K562 (cell line): Measurements from ENCODE around the gene TECPR2. TPM values are rescaled to one million over a fixed set of nuclear protein-coding genes. Genes with fewer than 3 reads are reported as not detected.

ENCODE experiments used
- ATAC-seq: fragments of 200-7000 bp; cut with Tn5 transposase; 3 replicates; pipeline ENCODE4 v1.9.1; 2020; ENCODE audit warnings: moderate library complexity
- BruUV-seq: library from RNA; stranded (reverse); fragments of 400-500 nt; replicated peaks from 2 replicates; lab custom pipeline; 2021; lab: Mats Ljungman, UMichigan
- CTCF ChIA-PET: fragments of 300-600 bp; formaldehyde crosslinking; extraction: SDS; loops from one replicate; lab custom pipeline; 2021; ENCODE audit warnings: low intra/inter-chr PET ratio; lab: Yijun Ruan, JAX
- POLR2A ChIA-PET: fragments of 300-600, 350-650 bp; sonication (Branson Sonifier 250); formaldehyde crosslinking; extraction: SDS; loops from one replicate; lab custom pipeline; 2021; ENCODE audit warnings: antibody characterized with exemption, inconsistent platforms; lab: Yijun Ruan, JAX
- DNase-seq, 4 experiments: peaks; one replicate each; pipeline versions ENCODE4 v3.0.0 to v3.0.0-alpha.2; 2011 to 2018; ENCODE audit warnings: low spot score in 3 of 4, mixed read lengths in 3 of 4; ENCODE audit errors: extremely low read depth in 1 of 4
- FAIRE-seq: peaks from 2 replicates; lab custom pipeline; 2011; peaks lifted over from hg19 to GRCh38; lab: Jason Lieb, UNC
- H2AFZ ChIP-seq: 2 replicates; pipeline ENCODE4 v1.6.0; 2011; ENCODE audit warnings: low read depth, low read length, control low read depth, inconsistent platforms
- H3K27ac ChIP-seq: fragments of 200-600 bp; 3 replicates; pipeline ENCODE4 v1.8.0; 2011; ENCODE audit warnings: low read depth, mild to moderate bottlenecking, control low read depth, inconsistent platforms, low read length, moderate library complexity, mixed read lengths; ENCODE audit errors: extremely low read depth
- H3K27me3 ChIP-seq, 2 experiments: fragments of 300-600 bp in 1 of 2; 2 replicates in 1 of 2; 3 replicates in 1 of 2; pipeline versions ENCODE4 v1.6.0 to v1.8.0; 2011; ENCODE audit warnings: inconsistent platforms in 2 of 2, low read length in 2 of 2, mild to moderate bottlenecking in 1 of 2, mixed read lengths in 1 of 2, moderate library complexity in 1 of 2; ENCODE audit not compliant: control insufficient read depth in 2 of 2, insufficient read depth in 2 of 2
- H3K36me3 ChIP-seq: fragments of 300-600 bp; 3 replicates; pipeline ENCODE4 v1.8.0; 2011; ENCODE audit warnings: mild to moderate bottlenecking, low read length, inconsistent platforms; ENCODE audit not compliant: control insufficient read depth, insufficient read depth
- H3K4me1 ChIP-seq, 2 experiments: fragments of 200-600 bp in 1 of 2; replicated peaks in 1 of 2; 2 replicates in 1 of 2; 3 replicates in 1 of 2; pipeline versions ENCODE4 v1.5.1 to v1.8.0; 2011; ENCODE audit warnings: inconsistent platforms in 2 of 2, low read length in 2 of 2, mild to moderate bottlenecking in 1 of 2, mixed read lengths in 1 of 2, moderate library complexity in 1 of 2; ENCODE audit not compliant: control insufficient read depth in 2 of 2, insufficient read depth in 2 of 2
- H3K4me2 ChIP-seq: 2 replicates; pipeline ENCODE4 v1.6.1; 2011; ENCODE audit warnings: low read length, control low read depth, inconsistent platforms, mixed read lengths; ENCODE audit not compliant: insufficient read depth
- H3K4me3 ChIP-seq: fragments of 200-600 bp; sonication (generic), shearing (Covaris generic); 2 replicates; pipeline ENCODE4 v1.5.1; 2016; ENCODE audit warnings: control low read depth, inconsistent platforms
- H3K79me2 ChIP-seq: fragments of 200-600 bp; 3 replicates; pipeline ENCODE4 v1.8.0; 2011; ENCODE audit warnings: low read length, inconsistent platforms; ENCODE audit not compliant: control insufficient read depth, insufficient read depth
- H3K9ac ChIP-seq, 2 experiments: 2 replicates each; pipeline versions ENCODE4 v1.6.0 to v1.6.1; 2011; ENCODE audit warnings: low read depth in 2 of 2, low read length in 2 of 2, control low read depth in 1 of 2, inconsistent platforms in 1 of 2, mild to moderate bottlenecking in 1 of 2, mixed read lengths in 1 of 2; ENCODE audit not compliant: insufficient read depth in 1 of 2
- H3K9me1 ChIP-seq: one replicate; pipeline ENCODE4 v1.6.0; 2011; ENCODE audit warnings: inconsistent platforms, mild to moderate bottlenecking, low read length, moderate library complexity; ENCODE audit not compliant: control insufficient read depth, insufficient read depth
- H3K9me3 ChIP-seq: replicated peaks from 2 replicates; pipeline ENCODE4 v1.5.1; 2011; ENCODE audit warnings: low read depth, low read length, inconsistent platforms; ENCODE audit not compliant: control insufficient read depth, insufficient read depth
- H4K20me1 ChIP-seq: replicated peaks from 2 replicates; pipeline ENCODE4 v1.6.1; 2011; ENCODE audit warnings: low read length, inconsistent platforms, mixed read lengths; ENCODE audit not compliant: control insufficient read depth, insufficient read depth
- ZNF121 ChIP-seq: sonication (generic); formaldehyde crosslinking; conservative IDR thresholded peaks from 2 replicates; pipeline ENCODE4 v1.8.0; 2022; ENCODE audit warnings: missing genetic modification reagents
- ZNF589 ChIP-seq: fragments of 200-800 bp; sonication (Bioruptor generic); IDR thresholded peaks from 2 replicates; pipeline ENCODE4 v1.6.1; 2016; ENCODE audit warnings: low read depth, missing genetic modification characterization, missing compliant biosample characterization
- WGBS: fragments of 100-300 bp; shearing (Covaris generic); methylation state at CpG from one replicate; pipeline ENCODE4 v1.1.6; 2016; ENCODE audit warnings: low coverage, mixed read lengths; ENCODE audit not compliant: insufficient coverage; ENCODE audit errors: missing lambda C conversion rate; 5-methylcytosine and 5-hydroxymethylcytosine counted together
- in situ Hi-C: fragments of 300-500 bp; cut with MboI; formaldehyde crosslinking; loops from 4 replicates; pipeline ENCODE4 v1.15.0; 2018; ENCODE audit warnings: inconsistent platforms, mixed read lengths
- intact Hi-C: fragments of 100-400 bp; cut with micrococcal nuclease; formaldehyde crosslinking; loops from 2 replicates; pipeline ENCODE4 v1.14.2; 2022
- polyA plus RNA-seq, 8 experiments: library from polyadenylated mRNA; depleted of rRNA in 4 of 8; stranded (reverse) in 5 of 8; unstranded in 3 of 8; fragments of >200 nt; fragmentation: Nextera tagmentation in 2 of 8; fragmentation: Illumina TruSeq in 1 of 8; extraction: Ambion mirVana in 2 of 8; extraction: Trizol in 1 of 8; gene quantifications; 2 replicates each; pipeline versions ENCODE4 v1.2.1 to v1.2.3, GENCODE V29; 2011 to 2014; ENCODE audit warnings: inconsistent platforms in 1 of 8, missing spikeins in 1 of 8
- total RNA-seq, 7 experiments: library from RNA; depleted of rRNA in 6 of 7; stranded (reverse); fragments of >200 nt in 6 of 7; fragmentation: Illumina TruSeq in 2 of 7; extraction: Trizol in 2 of 7; gene quantifications; 2 replicates each; pipeline versions ENCODE4 v1.2.1 to v1.2.3, GENCODE V29; 2011 to 2021; ENCODE audit warnings: low replicate concordance in 1 of 7

Gene TECPR2
- total and polyA plus RNA-seq, 9 of the 15 experiments (the other 6 are each of a cell fraction or from before 2014, with no cell fraction given): 0.04 to 3.0 (median 0.83) TPM

DNA sequence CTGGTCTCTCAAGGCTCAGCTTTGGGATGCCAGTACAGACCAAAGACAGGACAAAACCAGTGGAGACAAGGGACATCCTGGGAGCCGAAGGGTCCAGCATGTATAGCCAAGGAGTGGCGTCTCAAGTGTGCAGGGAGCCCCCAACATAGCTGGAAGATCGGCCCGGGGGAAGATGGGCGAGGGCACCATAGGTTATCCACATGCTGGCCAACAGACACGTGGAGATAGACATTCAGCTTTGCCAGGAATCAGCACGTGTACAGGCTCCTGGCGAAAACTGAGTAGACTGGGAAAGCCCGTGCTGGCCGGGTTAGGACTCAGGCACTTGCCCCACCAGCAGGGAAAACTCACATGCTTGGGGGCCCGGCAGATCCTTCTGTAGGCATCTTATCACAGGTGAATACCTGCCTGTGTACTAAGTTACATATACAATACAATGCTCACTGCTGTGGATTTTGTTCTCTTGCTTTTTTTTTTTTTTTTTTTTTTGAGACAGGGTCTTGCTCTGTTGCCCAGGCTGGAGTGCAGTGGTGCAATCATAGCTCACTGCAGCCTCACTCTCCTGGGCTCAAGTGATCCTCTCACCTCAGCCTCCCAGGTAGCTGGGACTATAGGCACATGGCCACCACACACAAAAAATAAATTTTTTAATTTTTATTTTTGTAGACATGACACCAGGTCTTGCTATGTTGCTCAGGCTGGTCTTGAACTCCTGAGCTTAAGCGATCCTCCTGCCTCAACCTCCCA lies 152.4 kb downstream of the TECPR2 start:
- CTCF ChIA-PET: interaction anchor here (2.8 kb wide), 1 partner anchor 77 kb away, joined by 38 read pairs; no protein-coding TSS in a partner anchor
- no TSS peak for BruUV-seq
- H3K27ac ChIP-seq: no peak overlapping the region
- in situ Hi-C loops (loop anchor here (5.0 to 25.0 kb wide), 3 partner anchors 73 to 397 kb away; partner anchors contain the start of gene AMN), intact Hi-C loops (loop anchor here (5.0 kb wide), 1 partner anchor 198 kb away; the partner anchor contains the start of gene ZNF839)
- no peaks in the 10 kb centered on the region for H3K36me3 ChIP-seq
- POLR2A ChIA-PET: interaction anchor here (0.7 kb wide), 1 partner anchor 13 kb away, joined by 4 read pairs; no protein-coding TSS in a partner anchor
- H3K9me1 ChIP-seq: no peaks in the 10 kb centered on the region
- no peaks in the 10 kb centered on the region for H3K27me3 ChIP-seq
- 0 out of 4 replicates have a peak overlapping the region, but pooled peaks of 1 of the 2 experiments have one; percentile 20 for H3K9ac ChIP-seq
- TF ChIP-seq ZNF589 (CRISPR knock-in tag): no peak
- TF ChIP-seq ZNF121: peak; percentile 94
- no peak overlapping the region for H3K4me2 ChIP-seq
- no peak overlapping the region for H2AFZ ChIP-seq
- H3K9me3 ChIP-seq: no peaks in the 10 kb centered on the region
- FAIRE-seq: no peak
- no peak for DNase-seq
- H4K20me1 ChIP-seq: no peaks in the 10 kb centered on the region
- no peaks in the 10 kb centered on the region for H3K79me2 ChIP-seq
- ATAC-seq: no peak
- 58% methylated on average over 9 of the region's 12 CpGs for WGBS
- peaks cover 8 to 41% of the 10 kb centered on the region in 2 experiments; a peak in 4 of 5 replicates for H3K4me1 ChIP-seq
- H3K4me3 ChIP-seq: no peak overlapping the region
